HG02571 (cell line): ENCODE results near the gene HPSE2.

ENCODE experiments used
- ATAC-seq: cut with Tn5 transposase; IDR thresholded peaks from one replicate; pipeline ENCODE4 v1.9.1; 2021; ENCODE audit warnings: mild to moderate bottlenecking, moderate library complexity; ENCODE audit not compliant: unreplicated experiment

Gene HPSE2

DNA sequence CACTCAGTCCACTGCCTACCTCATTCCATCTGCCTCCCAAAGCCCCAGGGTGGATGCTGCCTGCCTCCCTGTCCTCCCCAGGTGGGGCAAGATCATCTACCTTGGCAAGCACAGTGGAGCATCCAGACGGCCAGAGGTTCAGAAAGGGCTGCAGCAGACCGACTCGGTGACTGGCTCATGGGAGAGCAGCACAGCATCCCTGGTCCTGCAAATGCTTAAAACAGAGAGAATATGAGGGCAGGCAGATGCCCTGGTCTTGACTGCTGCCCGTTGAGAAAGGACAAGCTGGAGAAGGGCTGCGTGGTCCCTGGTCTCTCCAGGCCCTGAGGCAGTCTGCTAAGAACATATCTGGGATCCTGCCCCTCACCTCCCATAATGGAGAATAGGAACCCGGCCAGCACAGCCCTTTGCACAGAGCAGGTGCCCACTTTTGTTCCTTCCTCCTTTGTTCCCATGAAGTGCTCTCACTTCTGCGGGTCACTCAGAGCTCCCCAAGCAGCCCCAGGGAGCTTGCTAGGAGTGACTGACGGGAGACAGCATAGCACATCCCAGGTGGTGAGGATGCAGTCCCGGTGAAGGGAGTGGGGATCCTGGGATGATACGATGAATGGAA, 790.3 kb downstream of the HPSE2 start:
- ATAC-seq: no peak

DNA sequence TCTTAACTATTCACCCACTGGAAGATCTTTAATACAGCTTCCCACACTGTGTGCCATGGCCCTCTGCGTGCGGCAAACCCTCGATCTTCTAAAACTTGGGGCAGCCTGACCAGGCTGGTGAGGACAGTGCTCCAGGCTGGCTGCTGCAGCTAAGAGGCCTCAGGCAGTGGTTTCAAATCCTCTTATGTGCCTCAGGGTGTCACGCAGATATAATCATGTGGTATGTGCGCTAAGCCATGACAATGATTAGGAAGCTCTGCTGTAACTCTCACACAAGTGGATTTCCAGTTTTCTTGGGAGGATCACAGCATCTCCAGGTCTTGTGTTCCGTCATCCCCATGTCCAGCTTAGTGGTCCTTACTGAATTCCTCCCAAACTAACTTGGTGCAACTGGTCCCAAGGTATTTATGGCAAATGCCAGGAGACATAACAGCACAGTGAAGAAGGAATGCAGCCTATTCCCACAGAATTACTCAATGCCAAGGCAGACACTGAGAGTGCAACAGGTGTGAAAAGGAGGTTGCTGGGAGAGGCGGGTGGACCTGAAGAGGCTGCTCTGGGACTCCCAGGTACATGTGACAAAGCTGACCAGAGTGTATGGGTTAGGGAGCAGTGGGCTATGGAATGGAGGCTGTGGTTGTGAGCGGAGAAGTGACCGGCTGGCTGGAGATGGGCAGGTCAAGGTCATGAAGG, 791.2 kb downstream of the HPSE2 start:
- no peak for ATAC-seq

DNA sequence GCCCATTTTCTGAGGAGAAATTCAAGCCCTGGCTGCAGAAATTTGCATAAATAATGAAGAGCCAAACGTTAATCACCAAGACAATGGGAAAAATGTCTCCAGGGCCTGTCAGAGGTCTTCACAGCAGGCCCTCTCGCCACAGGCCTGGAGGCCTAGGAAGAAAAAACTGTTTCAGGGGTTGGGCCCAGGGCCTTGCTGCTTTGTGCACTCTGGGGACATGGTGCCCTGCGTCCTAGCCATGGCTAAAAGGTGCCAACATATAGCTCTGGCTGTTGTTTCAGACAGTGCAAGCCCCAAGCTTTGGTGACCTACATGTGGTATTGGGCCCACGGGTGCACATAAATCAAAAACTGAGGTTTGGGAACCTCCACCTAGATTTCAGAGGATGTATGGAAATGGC, 796.9 kb downstream of the HPSE2 start:
- ATAC-seq: no peak

DNA sequence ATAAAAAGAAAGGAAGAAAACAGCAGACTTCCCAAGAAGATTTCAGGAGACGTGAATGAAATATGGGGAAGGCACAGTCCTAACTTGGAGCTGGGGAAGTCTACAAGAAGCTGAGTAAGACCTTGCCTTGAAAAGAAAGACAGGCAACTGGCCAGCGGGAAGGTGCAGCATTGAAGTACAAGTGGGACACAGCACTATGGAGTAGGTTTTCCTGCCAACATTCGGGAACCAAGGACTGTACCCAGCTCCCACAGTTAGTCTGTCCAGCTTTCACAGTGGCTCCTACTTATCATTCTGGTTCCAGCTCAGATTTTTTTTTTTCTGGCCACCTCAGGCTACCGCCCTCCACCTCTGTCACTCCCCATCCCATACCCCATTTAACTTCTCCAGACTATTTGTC, 798.9 kb downstream of the HPSE2 start:
- no peak for ATAC-seq

DNA sequence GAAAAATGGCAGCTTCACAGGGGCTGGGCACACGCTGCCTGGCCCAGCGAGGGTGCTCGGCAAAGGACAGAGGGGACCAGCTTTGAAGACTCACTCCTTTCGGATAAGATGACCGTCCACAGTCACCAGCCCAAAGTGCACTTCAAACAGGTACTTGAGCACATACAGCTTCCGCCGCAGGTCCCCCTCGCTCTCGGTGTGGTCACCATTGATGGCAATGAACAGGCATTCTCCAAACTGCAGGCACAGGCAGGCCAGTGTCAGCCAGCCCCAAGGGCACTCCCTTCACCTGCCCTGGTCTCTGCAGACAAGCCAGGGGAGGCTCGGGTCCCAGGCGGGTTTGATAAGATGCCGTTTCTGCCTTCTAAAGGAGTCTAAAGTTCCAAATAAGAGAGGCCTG, 800.5 kb downstream of the HPSE2 start:
- ATAC-seq: no peak

DNA sequence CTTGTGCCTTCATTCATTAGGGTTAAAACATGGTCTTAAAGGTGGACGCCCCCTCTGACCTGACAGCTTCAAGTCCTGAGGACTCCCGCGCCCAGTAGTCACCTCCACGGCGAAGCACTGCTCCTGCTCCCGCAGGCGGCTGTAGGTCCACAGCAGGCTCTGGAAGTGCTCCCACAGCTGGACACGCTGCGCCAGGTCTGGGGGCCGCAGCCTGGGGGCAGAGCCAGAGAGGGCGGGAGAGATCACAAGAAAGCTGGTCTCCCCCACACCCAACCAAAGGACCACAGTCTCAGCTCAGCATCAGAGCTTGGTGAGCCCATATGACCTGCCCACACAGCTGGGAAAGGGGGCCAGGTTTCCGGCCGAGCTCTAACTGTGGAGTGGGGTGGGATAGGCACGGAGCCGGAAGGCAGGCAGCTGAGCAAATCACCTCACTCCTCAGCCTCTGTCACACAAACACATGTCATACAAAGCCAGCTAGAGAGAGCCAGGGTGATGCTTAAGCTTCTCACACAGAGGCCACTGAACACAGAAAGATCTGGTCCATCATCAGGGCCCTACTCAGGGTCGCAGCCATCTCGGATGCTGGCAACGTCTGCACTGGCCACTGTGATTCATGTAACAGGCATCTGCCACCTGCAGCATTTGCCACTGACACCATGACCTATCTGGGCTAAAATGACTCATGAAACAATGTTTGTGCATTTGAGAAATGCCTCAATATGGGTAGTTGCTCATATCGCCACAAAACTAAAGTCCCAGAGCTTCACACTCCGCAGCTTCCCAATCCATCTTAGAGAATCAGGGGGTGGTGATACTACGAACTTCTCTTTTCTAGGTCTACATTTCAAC, 801.5 kb downstream of the HPSE2 start:
- ATAC-seq: no peak

DNA sequence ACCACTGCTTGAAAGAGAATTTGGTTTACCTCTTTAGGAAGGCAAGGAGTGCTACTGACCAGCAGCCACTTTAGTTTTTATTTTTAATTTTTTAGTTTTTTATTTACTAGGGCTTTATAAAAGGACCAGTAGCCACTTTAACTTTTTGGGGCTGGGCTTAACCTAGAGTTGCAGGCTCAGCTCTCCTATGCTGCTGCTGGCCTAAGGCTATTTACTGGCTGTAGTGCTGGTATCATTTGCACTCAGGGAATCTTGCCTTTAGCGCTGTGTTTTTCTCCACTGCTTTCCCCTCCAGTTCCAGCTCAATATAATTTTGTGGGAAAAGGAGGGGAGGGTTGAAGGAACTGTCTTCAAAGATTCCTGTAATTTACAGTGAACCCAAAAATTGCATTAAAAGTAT, 802.3 kb downstream of the HPSE2 start:
- ATAC-seq: no peak

DNA sequence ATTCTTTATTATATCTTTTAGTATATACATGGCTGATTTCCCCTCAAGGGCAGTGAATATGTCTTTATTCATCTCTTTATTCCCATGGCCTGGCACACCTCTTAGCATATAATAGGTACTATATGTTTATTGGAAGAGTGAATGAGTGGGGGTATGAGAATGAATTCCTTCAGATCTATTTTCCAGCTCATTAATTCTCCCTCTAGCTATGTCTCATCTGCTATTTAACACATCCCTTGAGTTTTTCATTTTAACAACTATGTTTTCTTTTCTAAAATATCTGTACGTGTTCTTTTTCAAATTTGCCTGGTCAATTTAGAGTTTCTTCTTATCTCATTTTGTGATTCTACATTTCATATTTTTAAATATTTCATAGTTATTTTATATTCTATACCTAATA, 803.3 kb downstream of the HPSE2 start:
- ATAC-seq: no peak

DNA sequence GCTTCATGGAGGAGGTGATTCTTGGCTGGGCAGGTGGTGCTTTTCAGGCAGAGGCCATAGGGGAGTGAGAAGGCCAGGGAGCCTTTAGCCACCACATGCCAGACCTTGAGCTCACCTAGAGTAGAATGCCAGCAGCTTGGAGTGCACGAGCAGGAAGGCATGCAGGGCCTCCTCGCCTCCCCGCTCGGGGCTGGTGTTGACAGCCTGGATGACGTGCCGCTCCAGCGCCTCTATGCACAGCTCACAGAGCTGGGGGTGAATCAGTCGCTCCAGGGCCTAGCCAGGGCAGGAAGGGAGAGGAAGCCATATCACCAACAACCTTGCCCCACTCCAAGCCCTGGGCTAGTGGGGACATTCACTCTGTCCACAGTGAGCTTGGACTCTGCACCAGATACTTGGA, 804.6 kb downstream of the HPSE2 start:
- no peak for ATAC-seq

DNA sequence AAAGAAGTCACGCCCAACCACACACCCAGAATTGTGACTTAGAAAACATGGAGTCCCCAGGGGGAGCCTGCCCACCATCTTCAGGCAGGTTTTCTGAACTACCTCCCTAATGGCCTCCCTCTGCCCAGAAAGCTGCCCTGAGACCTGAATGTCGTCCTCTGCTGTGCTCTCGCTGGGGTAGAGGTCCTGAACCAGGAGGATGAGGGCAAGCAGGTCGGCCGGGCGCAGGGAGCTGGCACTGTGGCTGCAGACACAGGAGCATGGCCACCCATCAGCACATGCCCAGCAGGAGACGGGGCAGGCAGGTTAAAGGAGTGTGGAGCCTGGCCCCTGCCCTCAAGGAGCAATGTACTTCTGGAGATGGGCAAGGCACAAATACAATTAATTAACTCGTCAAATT, 805.2 kb downstream of the HPSE2 start:
- ATAC-seq: no peak

DNA sequence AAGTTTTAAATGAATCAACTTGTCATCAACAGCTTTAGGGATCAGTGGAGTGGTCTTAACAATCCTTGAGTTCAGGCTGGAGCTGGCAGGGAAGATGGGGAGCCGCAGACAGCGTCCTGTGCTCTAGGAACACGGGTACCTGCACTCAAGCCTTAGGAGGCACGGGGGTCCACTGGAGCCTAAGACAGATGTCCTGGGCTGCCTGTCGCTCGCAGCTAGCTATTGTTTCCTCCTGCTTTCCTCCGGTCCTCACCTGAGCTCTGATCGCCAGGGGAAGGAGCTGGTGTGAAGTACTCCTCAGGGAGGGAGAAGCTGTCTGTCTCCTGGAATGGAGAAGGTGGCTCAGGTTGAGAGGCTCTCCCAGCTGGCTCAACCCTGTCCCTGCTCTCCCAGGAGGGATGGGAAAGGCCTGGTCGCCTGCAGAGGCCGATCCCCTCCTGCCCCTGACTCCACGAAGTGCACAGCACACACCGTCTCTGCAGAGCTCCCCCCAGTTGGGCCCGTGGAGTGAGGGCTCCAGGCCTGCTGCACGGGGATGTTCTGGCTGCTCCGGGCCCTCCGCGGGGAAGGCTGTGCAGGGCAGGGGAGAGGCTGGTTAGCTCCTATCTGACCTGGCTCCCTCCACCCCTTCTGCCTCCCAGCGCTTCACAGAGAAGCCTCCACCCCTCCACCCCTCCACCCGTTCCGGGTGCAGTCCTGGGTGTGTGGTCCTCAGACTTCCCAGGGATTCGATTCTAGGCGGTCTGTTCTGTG, 806.2 kb downstream of the HPSE2 start:
- ATAC-seq: no peak

DNA sequence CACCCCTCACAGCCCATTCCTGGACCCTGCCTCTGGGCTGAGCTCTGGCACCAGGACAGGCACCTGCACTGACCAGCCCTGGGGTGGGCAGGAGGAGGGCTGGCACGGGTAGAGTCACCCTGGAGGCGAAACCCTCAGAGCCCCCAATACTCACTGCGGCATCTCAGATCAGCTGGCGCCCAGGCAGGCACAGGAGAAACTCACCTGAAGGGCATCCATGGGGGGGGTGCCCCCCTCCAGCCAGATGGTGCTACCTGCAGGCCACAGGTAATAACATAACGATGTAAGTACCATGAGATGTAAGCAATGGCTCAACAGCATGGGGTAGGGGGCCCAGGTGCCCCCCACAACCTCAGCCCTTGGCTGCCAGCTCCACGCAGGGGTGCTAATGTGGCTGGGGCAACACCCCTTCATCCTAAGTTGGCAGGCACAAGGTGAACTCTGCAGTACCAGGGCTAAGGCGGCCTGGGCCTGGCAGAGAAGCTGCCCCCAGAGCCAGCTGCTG, 808.6 kb downstream of the HPSE2 start:
- no peak for ATAC-seq

DNA sequence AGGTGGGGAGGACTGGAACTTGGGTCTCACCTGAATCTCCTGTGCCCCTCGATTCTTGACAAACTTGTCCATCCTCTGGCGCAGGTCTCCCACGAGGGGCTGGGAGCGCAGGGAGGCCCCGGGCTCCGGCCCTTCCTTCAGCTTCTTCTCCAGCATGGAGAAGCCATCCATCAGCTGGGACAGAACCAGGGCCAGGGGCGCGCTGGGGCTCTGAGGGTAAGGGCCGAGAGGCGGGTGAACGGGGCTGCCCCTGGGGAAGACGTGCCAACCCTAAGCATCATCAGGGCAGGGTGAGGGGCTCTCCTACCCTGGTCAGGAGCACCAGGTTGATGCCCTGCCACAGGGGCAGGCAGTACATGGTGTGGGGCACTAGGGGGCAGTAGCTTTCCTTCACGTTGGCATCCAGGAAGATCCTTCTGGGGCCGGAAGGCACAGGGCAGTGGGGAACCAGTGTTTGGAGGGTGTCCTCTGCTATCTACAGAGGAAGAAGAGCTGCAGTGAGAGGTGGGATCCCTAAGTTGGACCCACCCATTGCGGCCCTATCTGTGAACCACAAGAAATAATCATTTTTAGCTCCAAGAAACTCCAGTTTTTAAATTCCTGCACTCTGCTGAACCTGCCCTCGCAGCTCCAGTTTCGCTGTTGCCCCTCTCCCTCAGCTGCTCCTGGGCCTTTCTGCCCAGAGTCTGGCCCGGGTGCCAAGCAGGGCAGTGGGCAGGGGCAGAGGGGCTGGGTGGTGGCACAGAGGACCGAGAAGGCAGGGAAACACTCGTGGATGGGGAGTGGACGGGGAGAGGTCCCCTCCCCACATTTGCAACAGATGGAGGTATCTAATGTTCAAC, 809.9 kb downstream of the HPSE2 start:
- no peak for ATAC-seq

DNA sequence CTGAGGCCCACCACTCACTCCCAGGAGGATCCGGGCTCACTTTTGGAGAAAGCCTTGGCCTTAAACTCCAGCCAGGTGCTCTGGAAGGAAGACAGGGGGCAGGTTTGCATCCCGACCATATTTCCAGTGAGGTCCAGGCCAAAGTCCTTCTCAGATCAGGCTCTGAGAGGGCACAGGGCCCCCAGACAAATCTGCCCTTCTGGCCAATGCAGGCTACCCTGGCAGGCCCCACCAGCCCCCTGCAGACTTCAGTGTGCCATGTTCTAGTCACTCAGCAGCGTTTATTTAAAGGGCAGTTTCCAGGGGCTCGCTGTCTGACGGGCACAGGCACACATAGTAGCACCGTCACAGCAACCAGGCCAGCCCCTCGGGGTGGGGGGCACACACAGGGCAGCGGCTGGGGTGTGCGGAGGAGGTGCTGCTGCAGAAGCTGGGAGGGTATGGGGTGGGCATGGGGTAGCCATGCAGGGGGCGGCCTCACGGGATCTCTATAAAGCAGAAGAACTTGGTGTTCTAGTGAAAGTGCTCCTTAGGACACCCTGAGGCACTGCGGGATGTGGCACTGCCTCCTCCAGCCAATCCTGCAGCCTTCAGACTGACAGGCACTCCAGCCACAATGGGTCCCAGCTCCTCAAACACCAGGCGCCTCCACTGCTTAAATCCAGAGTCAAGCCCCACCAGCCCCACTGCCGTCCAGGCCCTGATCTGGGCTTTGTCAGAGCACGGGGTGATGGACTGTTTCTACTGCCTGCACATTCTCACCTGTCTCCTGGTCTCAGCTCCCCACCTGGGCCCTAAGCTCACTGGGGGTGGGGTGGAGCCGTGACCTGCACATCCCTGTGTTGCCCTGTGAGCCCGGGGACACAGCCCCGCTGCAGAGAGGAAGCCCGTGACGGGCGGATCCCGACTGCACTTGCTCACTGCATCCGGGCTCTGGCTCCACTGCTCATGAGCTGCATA, 811.1 kb downstream of the HPSE2 start:
- no peak for ATAC-seq

DNA sequence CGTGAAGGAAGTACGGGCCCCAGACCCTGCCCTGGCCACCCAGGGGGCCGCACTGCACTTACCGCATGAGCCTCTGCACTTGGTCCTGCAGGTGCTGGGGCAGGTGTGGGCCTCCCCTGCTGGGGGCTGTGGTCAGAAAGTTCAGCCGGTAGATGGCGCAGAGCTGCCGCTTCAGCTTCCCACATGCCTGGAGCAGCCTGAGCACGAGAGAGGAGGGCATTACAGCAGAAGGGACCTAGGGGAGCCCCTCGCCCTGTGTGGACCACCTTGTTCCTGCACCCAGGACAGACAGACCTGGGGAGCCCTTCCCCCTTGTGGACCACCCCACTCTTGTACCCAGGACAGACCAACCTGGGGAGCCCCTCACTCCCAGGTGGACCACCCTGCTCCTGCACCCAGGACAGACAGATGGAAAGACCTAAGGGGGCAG, 811.9 kb downstream of the HPSE2 start:
- no peak for ATAC-seq

DNA sequence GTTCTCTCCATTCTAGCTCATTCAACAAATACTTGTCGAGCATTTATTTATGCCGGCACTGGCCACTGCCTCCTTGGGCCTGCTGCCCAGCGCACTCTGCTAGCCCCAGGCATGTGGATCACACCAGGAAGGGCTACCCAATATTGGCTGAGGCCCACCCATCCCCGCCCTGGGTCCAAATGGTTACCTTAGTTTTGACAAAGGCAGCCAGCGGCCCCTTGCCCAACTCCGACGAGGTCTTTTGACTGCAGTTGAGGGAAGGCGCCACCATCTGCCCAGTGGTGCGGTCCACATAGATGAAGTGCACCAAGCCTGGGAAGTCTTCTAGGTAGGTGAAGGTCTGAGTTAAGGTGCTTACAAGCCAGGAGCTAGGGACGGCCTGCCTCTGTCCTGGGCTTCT, 813.5 kb downstream of the HPSE2 start:
- ATAC-seq: no peak

DNA sequence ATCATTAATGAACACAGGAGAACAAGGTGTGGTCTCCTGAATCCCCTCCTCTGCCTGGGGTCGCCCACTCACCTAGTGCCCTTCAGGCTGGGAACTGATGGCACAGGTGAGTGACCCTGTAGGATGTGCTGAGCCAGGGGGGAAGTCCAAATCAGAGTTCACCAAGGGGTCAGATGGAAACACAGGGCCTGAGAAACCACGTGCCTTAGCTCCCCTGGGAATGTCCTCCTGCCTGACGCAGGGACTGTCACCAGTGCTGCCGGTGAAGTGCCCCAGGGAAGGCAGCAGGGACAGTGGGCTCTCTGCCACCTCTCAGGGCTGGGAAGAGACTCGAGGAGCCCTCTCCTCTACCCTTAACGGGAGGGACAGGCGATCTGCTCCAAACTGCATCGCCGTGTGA, 814.9 kb downstream of the HPSE2 start:
- no peak for ATAC-seq

DNA sequence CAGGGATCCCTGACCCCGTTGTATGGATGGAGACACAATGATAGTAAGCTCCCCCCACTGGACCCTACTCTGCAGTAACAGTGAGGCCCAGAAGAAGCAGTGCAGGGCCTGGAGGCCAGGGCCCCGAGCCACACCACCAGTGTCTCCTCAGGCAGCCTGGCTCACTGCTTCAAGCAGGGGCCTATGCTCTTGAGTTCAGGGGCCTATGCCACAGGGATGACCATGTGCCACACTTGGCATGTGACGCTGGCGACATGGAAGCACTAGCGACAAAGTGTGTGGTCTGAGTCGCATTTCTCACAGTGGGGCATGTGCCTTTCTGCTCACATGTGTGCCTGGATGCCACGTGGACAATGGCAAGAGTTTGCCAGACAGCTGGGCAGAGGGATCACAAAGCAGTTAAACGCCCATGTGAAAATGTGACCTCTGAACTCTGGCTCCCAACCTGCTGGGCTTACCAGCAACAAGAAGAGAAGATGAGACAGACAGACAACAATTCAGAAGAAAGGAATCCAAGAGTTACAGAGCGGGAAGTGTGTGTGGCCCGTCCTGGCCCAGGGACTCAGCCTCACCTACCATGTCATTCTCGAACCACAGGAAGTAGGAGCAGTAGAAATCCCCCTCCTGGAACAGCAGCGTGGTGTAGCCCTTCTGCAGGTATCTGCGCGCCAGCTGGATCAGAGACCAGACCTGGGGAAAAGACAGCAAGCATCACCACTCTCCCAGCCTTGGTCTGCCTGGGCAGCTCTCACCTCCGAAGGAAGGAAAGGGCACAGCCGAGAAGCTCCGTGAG, 816.0 kb downstream of the HPSE2 start:
- no peak for ATAC-seq
